Subcutaneous adipose tissue (tissue), 4 donors: ENCODE measurements around the gene GAL3ST2. TPM values are rescaled to one million over a fixed set of nuclear protein-coding genes. Genes with fewer than 3 reads are reported as not detected.

ENCODE experiments used
- CTCF ChIP-seq: fragments of 450-650 bp; IDR thresholded peaks from one replicate; pipeline ENCODE4 v1.5.1; 2016; ENCODE audit warnings: low read depth, mild to moderate bottlenecking, control low read depth, antibody characterized with exemption, moderate library complexity
- total RNA-seq, 4 donors: library from RNA; depleted of rRNA; stranded (reverse); fragments of >200 nt; gene quantifications; one replicate each; pipeline ENCODE4 v1.1.0, GENCODE V29; 2016

Gene GAL3ST2
- total RNA-seq, 4 donors from 2014 or later, result 2.2 TPM; not detected in 3

- no peak for TF ChIP-seq CTCF
These were observed 33.0 kb downstream of the GAL3ST2 start for GRCh38 chr2:241809383-241810306.

- no peak for TF ChIP-seq CTCF
These were observed 33.9 kb downstream of the GAL3ST2 start for GRCh38 chr2:241810307-241811200.

- TF ChIP-seq CTCF, result no peak
These were observed 34.8 kb downstream of the GAL3ST2 start for GRCh38 chr2:241811201-241811951.

- TF ChIP-seq CTCF, result no peak
These were observed 35.5 kb downstream of the GAL3ST2 start for GRCh38 chr2:241811952-241812729.

GRCh38 chr2:241812730-241813643 lies 36.4 kb downstream of the GAL3ST2 start:
- no peak for TF ChIP-seq CTCF
